GM23338 (cell line): ENCODE measurements around the gene IL36RN. TPM values are rescaled to one million over a fixed set of nuclear protein-coding genes. Genes with fewer than 3 reads are reported as not detected.

ENCODE experiments used
- ATAC-seq: fragments of 200-7000 bp; cut with Tn5 transposase; 3 replicates; pipeline ENCODE4 v1.9.1; 2020
- DNase-seq: peaks from one replicate; pipeline ENCODE4 v3.0.0-alpha.2; 2015; ENCODE audit warnings: low spot score
- H2AFZ ChIP-seq: fragments of 200-600 bp; sonication (generic); 2 replicates; pipeline ENCODE4 v1.8.0; 2016; ENCODE audit warnings: antibody characterized with exemption, mild to moderate bottlenecking, moderate library complexity
- H3F3A ChIP-seq: fragments of 200-600 bp; sonication (generic); replicated peaks from 2 replicates; pipeline ENCODE4 v1.8.0; 2017; ENCODE audit warnings: antibody characterized with exemption, mixed run types, low read depth
- H3K27ac ChIP-seq: fragments of 200-600 bp; sonication (generic); 2 replicates; pipeline ENCODE4 v1.6.1; 2016; ENCODE audit warnings: low read depth
- H3K27me3 ChIP-seq: fragments of 200-600 bp; sonication (generic); 2 replicates; pipeline ENCODE4 v1.8.0; 2016; ENCODE audit warnings: mild to moderate bottlenecking, mixed run types, moderate library complexity; ENCODE audit not compliant: insufficient read depth
- H3K36me3 ChIP-seq: fragments of 200-600 bp; sonication (generic); 2 replicates; pipeline ENCODE4 v1.8.0; 2016; ENCODE audit warnings: mild to moderate bottlenecking; ENCODE audit not compliant: insufficient read depth
- H3K4me1 ChIP-seq: fragments of 200-600 bp; sonication (generic); 2 replicates; pipeline ENCODE4 v1.8.0; 2016; ENCODE audit warnings: mild to moderate bottlenecking, moderate library complexity; ENCODE audit not compliant: insufficient read depth
- H3K4me2 ChIP-seq: fragments of 200-600 bp; sonication (generic); 2 replicates; pipeline ENCODE4 v1.7.1; 2017; ENCODE audit warnings: mixed run types
- H3K4me3 ChIP-seq: fragments of 200-600 bp; sonication (generic); 2 replicates; pipeline ENCODE4 v1.6.1; 2016; ENCODE audit warnings: mixed run types
- H3K79me2 ChIP-seq: fragments of 200-600 bp; sonication (generic); replicated peaks from 2 replicates; pipeline ENCODE4 v1.8.0; 2017; ENCODE audit warnings: mild to moderate bottlenecking; ENCODE audit not compliant: insufficient read depth
- H3K9me2 ChIP-seq: fragments of 200-600 bp; sonication (generic); 2 replicates; pipeline ENCODE4 v1.8.0; 2017; ENCODE audit not compliant: insufficient read depth
- H4K20me1 ChIP-seq: fragments of 200-600 bp; sonication (generic); replicated peaks from 2 replicates; pipeline ENCODE4 v1.8.0; 2017; ENCODE audit warnings: mild to moderate bottlenecking; ENCODE audit not compliant: insufficient read depth
- H3K27ac Mint-ChIP-seq: 2 replicates; pipeline ENCODE4 v1.8.0; 2020; ENCODE audit warnings: inconsistent platforms, mild to moderate bottlenecking, moderate library complexity, mixed read lengths
- H3K27me3 Mint-ChIP-seq: 3 replicates; pipeline ENCODE4 v1.8.0; 2022; ENCODE audit warnings: low read depth, mild to moderate bottlenecking, moderate library complexity, mixed read lengths, inconsistent platforms; ENCODE audit not compliant: insufficient read depth, poor library complexity
- H3K36me3 Mint-ChIP-seq: 3 replicates; pipeline ENCODE4 v1.8.0; 2021; ENCODE audit warnings: low read depth, mild to moderate bottlenecking, inconsistent platforms, moderate library complexity, mixed read lengths
- H3K4me1 Mint-ChIP-seq: 3 replicates; pipeline ENCODE4 v1.8.0; 2020; ENCODE audit warnings: mild to moderate bottlenecking, inconsistent platforms, mixed read lengths
- H3K4me3 Mint-ChIP-seq: 3 replicates; pipeline ENCODE4 v1.8.0; 2021; ENCODE audit warnings: moderate library complexity, mild to moderate bottlenecking, inconsistent platforms, mixed read lengths
- H3K9me3 Mint-ChIP-seq: 3 replicates; pipeline ENCODE4 v1.8.0; 2020; ENCODE audit warnings: moderate library complexity, mild to moderate bottlenecking, inconsistent platforms, mixed read lengths
- CREB1 ChIP-seq: fragments of 250-450 bp; sonication (Bioruptor Pico); IDR thresholded peaks from 2 replicates; pipeline ENCODE4 v1.5.0; 2020; ENCODE audit warnings: low read depth, mild to moderate bottlenecking, moderate library complexity
- CTCF ChIP-seq, 2 experiments: fragments of 200-600 bp in 1 of 2; sonication (generic) in 1 of 2; conservative IDR thresholded peaks; 2 replicates each; pipeline versions ENCODE4 v1.5.1 to v1.6.1; 2016 to 2017; ENCODE audit warnings: antibody characterized with exemption in 2 of 2, low read depth in 2 of 2, mild to moderate bottlenecking in 2 of 2, moderate library complexity in 1 of 2
- ETS1 ChIP-seq: IDR thresholded peaks from 2 replicates; pipeline ENCODE4 v1.6.1; 2016; ENCODE audit warnings: antibody characterized with exemption
- EZH2 ChIP-seq: fragments of 200-600 bp; sonication (generic); IDR thresholded peaks from one replicate; pipeline ENCODE4 v1.8.0; 2017; ENCODE audit warnings: antibody characterized with exemption, mild to moderate bottlenecking, low read depth; ENCODE audit not compliant: unreplicated experiment
- EZH2phosphoT487 ChIP-seq: fragments of 200-600 bp; sonication (generic); IDR thresholded peaks from one replicate; pipeline ENCODE4 v1.8.1; 2018; ENCODE audit warnings: antibody characterized with exemption; ENCODE audit not compliant: unreplicated experiment
- JUNB ChIP-seq: IDR thresholded peaks from one replicate; pipeline ENCODE4 v1.6.1; 2016; ENCODE audit warnings: antibody characterized with exemption; ENCODE audit not compliant: unreplicated experiment
- NANOG ChIP-seq: IDR thresholded peaks from 2 replicates; pipeline ENCODE4 v1.6.1; 2016; ENCODE audit warnings: antibody characterized with exemption, borderline replicate concordance
- POLR2AphosphoS5 ChIP-seq: IDR thresholded peaks from 2 replicates; pipeline ENCODE4 v1.6.1; 2016; ENCODE audit warnings: antibody characterized with exemption, low read depth
- REST ChIP-seq: IDR thresholded peaks from one replicate; pipeline ENCODE4 v1.6.1; 2018; ENCODE audit warnings: antibody characterized with exemption; ENCODE audit not compliant: unreplicated experiment
- STAT1 ChIP-seq: IDR thresholded peaks from one replicate; pipeline ENCODE4 v1.6.1; 2016; ENCODE audit warnings: antibody characterized with exemption; ENCODE audit not compliant: unreplicated experiment
- ZNF114 ChIP-seq: fragments of 250-450 bp; sonication (Bioruptor Pico); IDR thresholded peaks from 2 replicates; pipeline ENCODE4 v1.5.0; 2020; ENCODE audit warnings: mild to moderate bottlenecking, moderate library complexity
- ZNF331 ChIP-seq: fragments of 250-450 bp; sonication (Bioruptor Pico); IDR thresholded peaks from 2 replicates; pipeline ENCODE4 v1.5.0; 2020; ENCODE audit warnings: low read depth, mild to moderate bottlenecking, moderate library complexity
- ZNF462 ChIP-seq: fragments of 250-450 bp; sonication (Bioruptor Pico); IDR thresholded peaks from 2 replicates; pipeline ENCODE4 v1.5.0; 2020; ENCODE audit warnings: mild to moderate bottlenecking, moderate library complexity
- polyA plus RNA-seq: library from polyadenylated mRNA; unstranded; fragments of >200 nt; fragmentation: Nextera tagmentation; extraction: Ambion mirVana; gene quantifications from 2 replicates; pipeline ENCODE4 v1.2.1, GENCODE V29; 2016
- total RNA-seq: library from RNA; depleted of rRNA; stranded (reverse); fragments of >200 nt; shearing (Covaris generic); gene quantifications from 2 replicates; pipeline ENCODE4 v1.2.3, GENCODE V29; 2014

IL36RN gene
- total and polyA plus RNA-seq, 2 experiments from 2014 or later: not detected

DNA sequence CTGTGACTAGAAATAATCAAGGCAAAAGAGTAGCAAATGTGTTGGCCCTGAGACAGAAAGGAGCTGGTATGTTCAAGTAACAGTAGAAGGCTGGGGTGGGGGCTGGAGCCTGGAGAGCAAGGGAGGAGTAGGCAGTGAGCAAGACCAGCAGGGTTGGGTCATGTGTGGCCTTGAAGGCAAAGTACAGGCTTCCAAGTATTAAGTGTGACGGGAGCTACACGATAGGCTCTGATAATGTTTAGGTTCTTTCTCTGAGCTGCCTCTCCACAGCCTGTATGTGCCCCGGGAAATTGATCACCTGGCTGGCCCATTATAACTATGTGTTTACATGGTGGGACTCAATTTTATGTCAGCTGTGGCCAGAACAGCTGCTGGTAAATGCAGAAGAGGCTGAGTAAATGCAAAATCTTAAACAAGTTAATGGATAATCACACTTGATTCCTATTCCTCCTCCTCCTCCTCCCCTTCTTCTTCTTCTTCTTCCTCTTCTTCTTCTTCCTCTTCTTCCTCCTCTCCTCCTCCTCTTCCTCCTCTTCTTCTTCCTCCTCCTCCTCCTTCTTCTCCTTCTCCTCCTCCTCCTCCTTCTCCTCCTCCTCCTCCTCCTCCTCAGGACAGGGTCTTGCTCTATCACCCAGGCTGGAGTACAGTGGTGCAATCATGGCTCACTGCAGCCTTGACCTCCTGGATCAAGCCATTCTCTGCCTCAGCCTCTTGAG is 18.1 kb downstream of the IL36RN start:
- Mint-ChIP-seq H3K4me3 (no peak overlapping the region), H3K36me3 (no peaks in the 10 kb centered on the region; the same call in 2 of the 3 replicates), H3K4me1 (peaks cover 4% of the 10 kb centered on the region; the same call in 2 of the 3 replicates), H3K27ac (no peak overlapping the region), H3K27me3 (peaks cover 6% of the 10 kb centered on the region), H3K9me3 (no peaks in the 10 kb centered on the region)
- Histone ChIP-seq H3K9me2 (no peaks in the 10 kb centered on the region), H3K4me1 (peaks cover 8% of the 10 kb centered on the region), H3K27me3 (no peaks in the 10 kb centered on the region), H3K4me3 (no peak overlapping the region), H3K4me2 (no peak overlapping the region), H3F3A (no peaks in the 10 kb centered on the region), H3K27ac (no peak overlapping the region), H2AFZ (no peak overlapping the region), H3K79me2 (no peaks in the 10 kb centered on the region), H3K36me3 (no peaks in the 10 kb centered on the region), H4K20me1 (no peaks in the 10 kb centered on the region)
- TF ChIP-seq CTCF (conservative IDR thresholded peaks at IDR 0.05; ENCODE audit: low read depth in 2 of 2) (no peak), ZNF114 (no peak), ETS1 (no peak), STAT1 (no peak), ZNF331 (CRISPR knock-in tag) (no peak), NANOG (no peak), JUNB (no peak), ZNF462 (no peak), REST (no peak), CREB1 (no peak), POLR2AphosphoS5 (no peak), EZH2phosphoT487 (no peak), EZH2 (no peak)
- no peak for ATAC-seq
- no peak for DNase-seq
